Left lung (tissue), 10 donors: Measurements from ENCODE around the gene PCNX1. TPM values are rescaled to one million over a fixed set of nuclear protein-coding genes. Genes with fewer than 3 reads are reported as not detected.

ENCODE experiments used
- ATAC-seq: fragments of 200-7000 bp; cut with Tn5 transposase; one replicate; pipeline ENCODE4 v1.9.1; 2020; ENCODE audit warnings: moderate library complexity
- DNase-seq, 4 donors: peaks; one replicate each; pipeline ENCODE4 v3.0.0-alpha.2; 2013 to 2020
- H3K27ac ChIP-seq, 2 donors: fragments of 200-600 bp; sonication (generic) in 1 of 2; one replicate each; pipeline versions ENCODE4 v1.5.0 to v1.8.0; 2020 to 2021
- H3K27me3 ChIP-seq, 2 donors: fragments of 200-600 bp; sonication (generic) in 1 of 2; one replicate each; pipeline versions ENCODE4 v1.5.0 to v1.8.0; 2020 to 2021
- H3K36me3 ChIP-seq, 2 donors: fragments of 200-600 bp; sonication (generic) in 1 of 2; one replicate each; pipeline versions ENCODE4 v1.5.0 to v1.8.0; 2020 to 2021
- H3K4me1 ChIP-seq, 2 donors: fragments of 200-600 bp; one replicate each; pipeline ENCODE4 v1.8.0; 2021
- H3K4me3 ChIP-seq, 2 donors: fragments of 200-600 bp; sonication (generic) in 1 of 2; one replicate each; pipeline versions ENCODE4 v1.5.0 to v1.8.0; 2020 to 2021; ENCODE audit warnings: mild to moderate bottlenecking in 1 of 2
- H3K9me3 ChIP-seq, 2 donors: fragments of 200-600 bp; sonication (generic) in 1 of 2; one replicate each; pipeline versions ENCODE4 v1.5.0 to v1.8.0; 2020 to 2021
- CTCF ChIP-seq, 2 donors: fragments of 200-600 bp; sonication (generic) in 1 of 2; IDR thresholded peaks; one replicate each; pipeline versions ENCODE4 v1.5.0 to v1.8.0; 2021; ENCODE audit warnings: antibody characterized with exemption in 2 of 2
- intact Hi-C, 2 donors: fragments of 100-400 bp; cut with DNase I; formaldehyde crosslinking; loops; one replicate each; pipeline versions ENCODE4 v1.11.2 to v1.14.2; 2022
- polyA plus RNA-seq, 6 donors: library from polyadenylated mRNA; unstranded; fragments of 120-200 nt; gene quantifications; one replicate each; pipeline ENCODE4 v1.2.1, GENCODE V29; 2013; ENCODE audit not compliant: insufficient read length in 6 of 6
- total RNA-seq, 2 donors: library from RNA; stranded (reverse); fragmentation: NEBNext Ultra II Directional; extraction: Animal tissue kit (Norgen Biotek cat#: 25700); gene quantifications; one replicate each; pipeline ENCODE4 v1.2.1, GENCODE V29; 2021
- donor health status: DM: no; HTN: yes; CAD: no.
- donor health status: DM: no; HTN: no; CAD: no.

Gene PCNX1
- total and polyA plus RNA-seq, 8 donors = 36.9 to 65.8 (median 49.6) TPM

DNA sequence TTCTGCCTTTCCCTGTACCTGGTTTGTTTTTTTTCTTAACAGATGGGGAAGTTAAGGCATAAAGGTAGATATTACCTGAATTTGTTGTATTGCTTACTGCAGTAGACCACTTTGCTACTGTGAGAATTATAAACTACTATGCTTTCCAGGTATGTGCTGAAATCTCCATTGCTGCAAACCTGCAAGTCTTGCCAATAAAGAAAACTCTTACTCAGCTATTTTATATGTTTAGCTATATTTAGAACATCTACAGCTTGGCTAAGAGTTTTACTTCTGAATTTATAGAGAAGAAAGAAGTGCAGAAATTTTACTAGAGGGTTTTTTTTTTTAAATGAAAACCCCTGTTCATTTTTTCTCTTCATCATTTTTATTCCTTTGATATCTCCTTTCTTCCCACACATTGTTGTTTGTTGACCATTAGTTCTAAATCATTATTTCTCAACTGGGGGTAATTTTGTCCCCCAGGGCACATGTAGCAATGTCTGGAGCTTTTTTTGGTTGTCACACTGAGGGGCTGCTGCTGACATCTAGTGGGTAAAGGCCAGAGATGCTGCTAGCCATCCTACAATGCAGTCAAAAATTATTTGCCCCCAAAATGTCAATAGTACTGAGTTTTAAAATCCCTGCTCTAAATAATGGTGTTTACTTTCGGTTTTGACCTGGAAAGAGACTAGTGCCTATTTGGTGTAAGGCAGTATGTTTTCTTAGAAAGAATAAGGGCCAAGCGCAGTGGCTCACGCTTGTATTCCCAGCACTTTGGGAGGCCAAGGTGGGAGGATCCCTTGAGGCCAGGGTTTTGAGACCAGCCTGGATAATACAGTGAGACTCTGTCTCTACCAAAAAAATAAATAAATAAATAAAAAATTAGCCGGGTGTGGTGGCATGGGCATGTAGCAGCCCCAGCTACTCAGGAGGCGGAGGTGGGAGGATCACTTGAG, 48.6 kb downstream of the PCNX1 start:
- H3K27ac ChIP-seq = no peak overlapping the region
- DNase-seq (peak in 1 of 4 donors; percentile 30), ATAC-seq (peak; percentile 72)
- no peaks in the 10 kb centered on the region for H3K27me3 ChIP-seq
- peaks cover 0 to 15% of the 10 kb centered on the region in 2 donors for H3K36me3 ChIP-seq
- no peak overlapping the region for H3K4me3 ChIP-seq
- TF ChIP-seq CTCF (IDR thresholded peaks at IDR 0.05) = peak; percentile 41 to 43
- intact Hi-C loops = no loop called here
- no peaks in the 10 kb centered on the region for H3K9me3 ChIP-seq
- H3K4me1 ChIP-seq = peaks cover 0 to 7% of the 10 kb centered on the region in 2 donors

GRCh38 chr14:70956511-70956910, 49.3 kb downstream of the PCNX1 start:
- H3K27me3 ChIP-seq = no peaks in the 10 kb centered on the region
- H3K4me3 ChIP-seq = no peak overlapping the region
- DNase-seq (no peak), ATAC-seq (no peak)
- peaks cover 0 to 11% of the 10 kb centered on the region in 2 donors for H3K36me3 ChIP-seq
- no peaks in the 10 kb centered on the region for H3K9me3 ChIP-seq
- intact Hi-C loops = no loop called here
- peaks cover 0 to 7% of the 10 kb centered on the region in 2 donors for H3K4me1 ChIP-seq
- H3K27ac ChIP-seq = no peak overlapping the region
- TF ChIP-seq CTCF (IDR thresholded peaks at IDR 0.05) = no peak

GRCh38 chr14:70957710-70958109, 50.5 kb downstream of the PCNX1 start:
- H3K36me3 ChIP-seq = peaks cover 0 to under 1% of the 10 kb centered on the region in 2 donors
- no peaks in the 10 kb centered on the region for H3K9me3 ChIP-seq

GRCh38 chr14:70962935-70963334, 55.7 kb downstream of the PCNX1 start:
- no peak overlapping the region for H3K27ac ChIP-seq
- intact Hi-C loops = no loop called here
- H3K27me3 ChIP-seq = no peaks in the 10 kb centered on the region
- peaks cover 0 to 12% of the 10 kb centered on the region in 2 donors for H3K4me1 ChIP-seq
- no peak overlapping the region for H3K4me3 ChIP-seq
- no peak for ATAC-seq
- DNase-seq = no peak
- peaks cover 0 to 12% of the 10 kb centered on the region in 2 donors for H3K36me3 ChIP-seq
- no peaks in the 10 kb centered on the region for H3K9me3 ChIP-seq
- no peak for TF ChIP-seq CTCF (IDR thresholded peaks at IDR 0.05)

More at GRCh38 chr14:70957710-70958109, 50.5 kb downstream of the PCNX1 start:
- DNase-seq (no peak), ATAC-seq (no peak)
- Histone ChIP-seq H3K27ac (no peak overlapping the region), H3K27me3 (no peaks in the 10 kb centered on the region), H3K4me1 (peaks cover 0 to 8% of the 10 kb centered on the region in 2 donors), H3K4me3 (no peak overlapping the region)
- no peak for TF ChIP-seq CTCF (IDR thresholded peaks at IDR 0.05)
- intact Hi-C loops = no loop called here

DNA sequence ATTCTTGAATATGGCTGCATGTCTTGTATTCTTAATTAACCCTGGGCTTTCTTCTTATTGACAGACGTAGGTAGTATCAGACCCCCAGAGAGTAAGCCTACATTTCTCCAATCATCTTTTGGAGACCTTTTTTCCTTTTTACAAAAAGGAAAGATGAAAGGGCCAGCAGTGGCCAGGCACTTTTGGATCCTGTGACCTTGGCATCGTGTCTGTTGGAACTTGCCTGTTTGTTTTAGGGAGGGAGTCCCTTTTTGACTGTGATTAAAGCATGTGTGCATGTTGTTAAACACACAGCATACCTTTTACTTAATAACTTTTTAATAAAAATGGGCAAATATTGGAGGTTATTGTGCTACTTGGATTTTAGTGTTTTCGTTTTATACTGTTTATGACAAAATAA, 57.2 kb downstream of the PCNX1 start:
- Histone ChIP-seq H3K27ac (no peak overlapping the region), H3K4me1 (peaks cover 0 to 12% of the 10 kb centered on the region in 2 donors), H3K9me3 (no peaks in the 10 kb centered on the region), H3K4me3 (no peak overlapping the region), H3K27me3 (no peaks in the 10 kb centered on the region), H3K36me3 (peaks cover 0 to 18% of the 10 kb centered on the region in 2 donors)
- ATAC-seq (no peak), DNase-seq (no peak)
- intact Hi-C loops = no loop called here
- TF ChIP-seq CTCF (IDR thresholded peaks at IDR 0.05) = no peak
